IgD-negative memory B cell (primary cell): ENCODE results near the gene PLXND1. TPM values are rescaled to one million over a fixed set of nuclear protein-coding genes. Genes with fewer than 3 reads are reported as not detected.
A peak's percentile ranks its signal among the peaks of the same experiment; 100 is the strongest.
"Not testable (repeated sequence)": the region's sequence is repeated elsewhere in the genome, so short reads cannot be mapped to it uniquely, and the experiment has no call there.

ENCODE experiments used
- H3K27ac Mint-ChIP-seq, 3 donors: one replicate each; pipeline ENCODE4 v1.8.0; 2020 to 2022; ENCODE audit warnings: mild to moderate bottlenecking in 3 of 3, mixed read lengths in 3 of 3, moderate library complexity in 1 of 3
- H3K27me3 Mint-ChIP-seq: one replicate; pipeline ENCODE4 v1.8.0; 2021; ENCODE audit warnings: mixed read lengths
- H3K36me3 Mint-ChIP-seq: one replicate; pipeline ENCODE4 v1.8.0; 2020; ENCODE audit warnings: mild to moderate bottlenecking, mixed read lengths
- H3K4me1 Mint-ChIP-seq, 3 donors: one replicate each; pipeline ENCODE4 v1.8.0; 2020 to 2022; ENCODE audit warnings: mixed read lengths in 3 of 3, mild to moderate bottlenecking in 1 of 3
- H3K4me3 Mint-ChIP-seq, 4 donors: one replicate each; pipeline ENCODE4 v1.8.0; 2020 to 2022; ENCODE audit warnings: mild to moderate bottlenecking in 4 of 4, mixed read lengths in 4 of 4, moderate library complexity in 3 of 4
- H3K9me3 Mint-ChIP-seq, 3 donors: one replicate each; pipeline ENCODE4 v1.8.0; 2020 to 2021; ENCODE audit warnings: mixed read lengths in 3 of 3, mild to moderate bottlenecking in 1 of 3
- polyA plus RNA-seq: library from polyadenylated mRNA; unstranded; fragments of 300-500 nt; fragmentation: Illumina TruSeq; gene quantifications from one replicate; pipeline ENCODE4 v1.2.3, GENCODE V29; 2021

PLXND1 gene
- polyA plus RNA-seq, 1 donor from 2014 or later = 3.0 TPM

- Mint-ChIP-seq H3K4me1 (peaks cover 7 to 11% (median 10%) of the 10 kb centered on the region in 3 donors), H3K27ac (peak within 1 kb of the TSS in 1 of 3 donors; percentile 47), H3K36me3 (no peaks in the 10 kb centered on the region), H3K4me3 (peak within 1 kb of the TSS in 2 of 4 donors; percentile 27 to 31), H3K9me3 (no peaks in the 10 kb centered on the region), H3K27me3 (no peaks in the 10 kb centered on the region)
These were observed 77.8 kb downstream of the PLXND1 start, which contains the start of gene RHO for GRCh38 chr3:129528589-129529100. RHO (plus strand) TSS chr3:129528639; CDS start chr3:129528734, 95 bp downstream.

DNA sequence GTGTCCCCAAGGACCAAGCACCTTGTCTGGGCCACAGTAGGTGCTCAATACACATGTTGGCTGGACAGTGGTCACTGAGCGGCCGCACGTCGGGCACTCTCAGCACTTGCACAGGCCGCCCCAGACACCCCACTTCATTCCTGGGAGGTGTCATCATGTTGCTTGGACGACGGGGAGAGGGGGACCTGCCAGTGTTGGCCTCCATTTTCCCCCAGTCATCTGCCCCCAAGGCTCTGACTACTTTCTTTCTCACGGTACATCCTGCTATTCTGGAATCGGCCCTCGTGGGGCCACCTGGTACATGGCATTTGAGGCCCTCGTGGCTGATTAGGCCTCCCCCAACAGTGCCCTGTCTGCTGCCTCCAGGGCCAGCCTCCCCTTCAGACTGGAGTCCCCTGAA lies 79.2 kb downstream of the PLXND1 start:
- H3K4me1 Mint-ChIP-seq = peaks cover 7 to 11% (median 10%) of the 10 kb centered on the region in 3 donors
- H3K4me3 Mint-ChIP-seq = peak overlapping the region in 1 of 4 donors; percentile 27
- H3K36me3 Mint-ChIP-seq = no peaks in the 10 kb centered on the region
- H3K9me3 Mint-ChIP-seq = no peaks in the 10 kb centered on the region
- H3K27ac Mint-ChIP-seq = peak overlapping the region in 1 of 3 donors; percentile 47
- H3K27me3 Mint-ChIP-seq = no peaks in the 10 kb centered on the region

DNA sequence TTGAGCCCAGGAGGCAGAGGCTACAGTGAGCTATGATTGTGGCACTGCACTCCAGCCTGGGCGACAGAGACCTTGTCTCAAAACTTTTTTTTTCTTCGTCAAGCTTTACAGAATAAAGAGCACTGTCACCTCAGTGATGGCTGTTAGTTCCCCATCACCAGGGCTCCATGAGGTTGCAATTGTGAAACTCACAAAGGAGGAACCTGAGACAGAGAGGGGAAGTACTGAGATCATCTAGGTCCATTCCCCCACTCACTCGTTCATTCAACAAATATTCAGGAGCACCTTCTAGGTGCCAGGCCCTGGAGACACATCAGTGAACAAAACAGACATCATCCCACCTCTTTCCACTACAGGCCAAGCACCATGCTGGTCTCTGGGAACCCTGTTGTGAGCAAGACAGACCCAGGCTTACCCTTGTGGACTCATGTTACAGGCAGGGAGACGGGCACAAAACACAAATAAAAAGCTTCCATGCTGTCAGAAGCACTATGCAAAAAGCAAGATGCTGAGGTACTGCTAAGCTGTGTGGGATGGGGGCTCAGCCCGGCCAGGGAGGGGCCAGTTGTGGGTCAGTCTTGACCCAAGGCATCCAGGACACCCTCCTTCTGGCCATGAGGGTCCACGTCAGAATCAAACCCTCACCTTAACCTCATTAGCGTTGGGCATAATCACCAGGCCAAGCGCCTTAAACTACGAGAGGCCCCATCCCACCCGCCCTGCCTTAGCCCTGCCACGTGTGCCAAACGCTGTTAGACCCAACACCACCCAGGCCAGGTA lies 80.2 kb downstream of the PLXND1 start:
- Mint-ChIP-seq H3K27ac (peak overlapping the region; percentile 49 to 94 (median 88)), H3K36me3 (no peaks in the 10 kb centered on the region), H3K27me3 (no peaks in the 10 kb centered on the region), H3K4me1 (peaks cover 7 to 11% (median 10%) of the 10 kb centered on the region in 3 donors), H3K9me3 (no peaks in the 10 kb centered on the region), H3K4me3 (peak overlapping the region in 2 of 4 donors; percentile 35 to 51)

DNA sequence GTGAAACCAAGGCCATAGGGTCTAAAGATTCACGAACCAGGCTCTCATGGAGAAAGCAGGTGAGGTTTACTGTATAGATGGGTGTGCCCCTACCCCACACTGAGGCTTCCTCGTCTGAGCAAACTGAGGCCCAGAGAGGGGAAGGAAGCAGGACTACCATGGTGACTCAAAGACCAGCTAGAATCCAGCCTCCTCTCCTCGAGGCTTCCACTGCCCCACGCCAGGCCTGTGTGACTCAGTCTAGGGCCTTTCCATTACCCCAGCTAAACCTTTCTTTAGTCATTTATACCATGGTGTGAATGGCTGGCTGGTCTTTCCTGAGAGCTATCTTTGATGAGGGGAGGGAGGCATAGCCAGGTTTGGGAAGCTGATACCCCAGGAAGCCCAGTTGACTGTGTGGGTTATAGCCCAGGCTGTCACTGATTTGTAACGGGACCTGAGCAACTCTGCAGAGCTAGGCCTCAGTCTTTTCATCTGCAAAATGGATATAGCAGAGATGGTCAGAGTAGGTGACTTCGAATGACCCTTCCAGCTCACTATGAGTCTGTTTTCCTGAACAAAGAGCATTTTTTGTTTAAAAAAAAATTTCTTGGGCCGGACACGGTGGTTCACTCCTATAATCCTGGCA lies 81.0 kb downstream of the PLXND1 start:
- Mint-ChIP-seq H3K27ac (peak overlapping the region; percentile 49 to 94 (median 88)), H3K4me3 (peak overlapping the region in 1 of 4 donors; percentile 35), H3K9me3 (no peaks in the 10 kb centered on the region), H3K4me1 (peaks cover 7 to 11% (median 10%) of the 10 kb centered on the region in 3 donors), H3K36me3 (no peaks in the 10 kb centered on the region), H3K27me3 (no peaks in the 10 kb centered on the region)

GRCh38 chr3:129524081-129524480 lies 82.4 kb downstream of the PLXND1 start:
- H3K27me3 Mint-ChIP-seq = no peaks in the 10 kb centered on the region
- H3K27ac Mint-ChIP-seq = no peak overlapping the region
- no peak overlapping the region for H3K4me3 Mint-ChIP-seq
- peaks cover 1% of the 10 kb centered on the region for H3K36me3 Mint-ChIP-seq
- no peaks in the 10 kb centered on the region for H3K9me3 Mint-ChIP-seq
- peaks cover 7 to 11% (median 10%) of the 10 kb centered on the region in 3 donors for H3K4me1 Mint-ChIP-seq

- no peaks in the 10 kb centered on the region for H3K27me3 Mint-ChIP-seq
- H3K9me3 Mint-ChIP-seq = no peaks in the 10 kb centered on the region
- no peak overlapping the region for H3K4me3 Mint-ChIP-seq
- peak overlapping the region in 2 of 3 donors; percentile 39 to 60 for H3K27ac Mint-ChIP-seq
- H3K4me1 Mint-ChIP-seq = peaks cover 7 to 11% (median 10%) of the 10 kb centered on the region in 3 donors
- H3K36me3 Mint-ChIP-seq = peaks cover 2% of the 10 kb centered on the region
These were observed 83.5 kb downstream of the PLXND1 start for GRCh38 chr3:129522953-129523352.

DNA sequence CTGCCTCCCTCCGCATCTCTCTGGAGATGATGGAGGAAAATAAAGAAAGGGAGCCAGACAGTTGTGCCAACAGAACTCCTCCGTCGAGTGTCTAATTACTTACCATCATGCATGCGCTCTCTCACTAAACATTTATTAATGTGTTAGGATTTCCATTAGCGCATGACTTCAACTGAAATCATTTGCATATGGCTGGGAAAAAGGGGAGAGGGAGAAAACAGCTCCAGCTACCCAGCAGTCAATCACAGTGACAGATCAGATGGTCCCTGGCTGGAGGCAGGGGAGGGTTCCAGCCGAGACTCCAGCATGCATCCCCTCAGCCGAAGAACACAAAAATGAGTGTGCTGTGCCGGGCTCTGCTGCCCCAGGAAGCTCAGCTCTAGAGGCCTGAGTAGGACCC lies 84.9 kb downstream of the PLXND1 start:
- Mint-ChIP-seq H3K27ac (peak overlapping the region in 1 of 3 donors; percentile 29), H3K27me3 (no peaks in the 10 kb centered on the region), H3K4me3 (no peak overlapping the region), H3K9me3 (no peaks in the 10 kb centered on the region), H3K36me3 (peaks cover 4% of the 10 kb centered on the region), H3K4me1 (peaks cover 7 to 10% (median 8%) of the 10 kb centered on the region in 3 donors)

DNA sequence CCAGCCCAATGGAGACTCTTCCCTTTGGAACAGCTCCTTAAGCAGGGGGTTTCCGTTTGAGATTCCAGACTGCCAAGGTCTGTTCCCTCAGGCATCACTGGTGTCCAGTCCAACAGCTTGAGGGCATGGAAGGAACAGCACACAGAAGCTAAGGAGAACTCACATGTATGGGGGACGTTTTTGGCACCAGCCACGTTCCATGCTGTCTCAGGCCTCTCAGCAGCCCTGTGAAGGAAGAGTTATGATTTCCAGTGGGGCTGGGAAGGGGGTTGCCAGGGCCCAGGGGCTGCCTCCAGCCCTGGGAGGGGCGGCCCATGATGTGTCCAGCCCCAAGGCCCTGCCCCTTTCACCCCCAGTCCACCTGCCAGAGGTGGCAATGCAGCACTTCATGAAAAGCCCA lies 85.5 kb downstream of the PLXND1 start:
- H3K9me3 Mint-ChIP-seq = no peaks in the 10 kb centered on the region
- H3K4me1 Mint-ChIP-seq = peaks cover 2 to 6% (median 4%) of the 10 kb centered on the region in 3 donors
- H3K27ac Mint-ChIP-seq = peak overlapping the region in 1 of 3 donors; percentile 29
- H3K36me3 Mint-ChIP-seq = peaks cover 4% of the 10 kb centered on the region
- no peak overlapping the region for H3K4me3 Mint-ChIP-seq
- H3K27me3 Mint-ChIP-seq = no peaks in the 10 kb centered on the region

DNA sequence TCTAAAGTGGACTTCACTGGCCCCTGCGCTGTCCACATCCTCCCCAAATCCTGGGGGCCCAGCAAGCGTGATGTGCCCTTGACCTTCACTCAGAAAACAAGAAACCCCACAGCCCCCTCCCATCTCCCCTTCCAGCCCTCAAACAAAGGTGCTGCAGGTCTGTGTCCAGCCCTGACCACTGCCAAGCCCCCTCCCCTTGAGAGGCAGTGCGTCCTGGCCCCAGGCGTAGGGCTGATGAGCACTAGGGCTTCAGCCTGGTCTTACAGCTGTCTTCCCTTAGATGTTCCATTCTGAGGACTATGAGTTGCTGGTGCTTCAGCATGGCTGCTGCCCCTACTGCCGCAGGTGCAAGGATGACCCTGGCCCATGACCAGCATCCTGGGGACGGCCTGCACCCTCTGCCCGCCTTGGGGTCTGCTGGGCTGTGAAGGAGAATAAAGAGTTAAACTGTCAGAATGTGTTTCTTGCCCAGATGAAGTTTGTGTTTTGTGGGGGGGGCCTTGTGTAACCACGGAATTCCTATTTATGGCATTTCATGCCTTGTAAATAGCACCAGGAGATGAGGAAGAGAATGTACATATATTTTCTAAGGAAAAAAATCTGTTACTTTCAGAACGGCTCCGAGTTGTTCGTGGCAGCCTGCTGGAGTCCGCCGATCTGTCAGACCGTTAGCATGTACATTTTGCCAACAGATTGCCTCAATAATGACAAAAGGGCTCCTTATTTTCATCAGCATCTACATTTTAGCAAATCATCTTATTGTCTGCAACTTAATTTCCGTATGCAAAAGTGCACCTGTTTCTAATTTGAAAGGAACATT lies 86.4 kb downstream of the PLXND1 start:
- H3K27me3 Mint-ChIP-seq = no peaks in the 10 kb centered on the region
- no peak overlapping the region for H3K4me3 Mint-ChIP-seq
- no peaks in the 10 kb centered on the region for H3K4me1 Mint-ChIP-seq
- H3K9me3 Mint-ChIP-seq = no peaks in the 10 kb centered on the region
- peaks cover 4% of the 10 kb centered on the region for H3K36me3 Mint-ChIP-seq
- H3K27ac Mint-ChIP-seq = peak overlapping the region in 1 of 3 donors; percentile 65

DNA sequence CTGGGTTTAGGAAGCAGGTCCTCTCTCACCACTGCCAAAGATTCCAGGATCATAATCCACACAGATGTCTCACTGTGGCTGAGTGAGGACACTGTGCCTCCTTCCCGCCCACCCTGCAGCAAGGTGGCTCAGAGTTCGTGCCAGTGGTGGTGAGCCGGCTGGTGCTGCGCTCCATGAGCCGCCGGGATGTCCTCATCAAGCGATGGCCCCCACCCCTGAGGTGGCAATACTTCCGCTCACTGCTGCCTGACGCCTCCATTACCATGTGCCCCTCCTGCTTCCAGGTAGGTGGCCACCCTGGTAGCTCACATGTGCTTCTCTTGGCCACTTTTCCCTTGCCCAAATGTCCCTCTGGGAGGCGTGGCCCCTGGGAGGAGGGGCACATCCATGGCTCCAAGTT lies 87.0 kb downstream of the PLXND1 start:
- peak overlapping the region in 1 of 3 donors; percentile 65 for H3K27ac Mint-ChIP-seq
- H3K4me1 Mint-ChIP-seq = no peaks in the 10 kb centered on the region
- H3K36me3 Mint-ChIP-seq = peaks cover 7% of the 10 kb centered on the region
- H3K9me3 Mint-ChIP-seq = no peaks in the 10 kb centered on the region
- no peak overlapping the region for H3K4me3 Mint-ChIP-seq
- no peaks in the 10 kb centered on the region for H3K27me3 Mint-ChIP-seq

DNA sequence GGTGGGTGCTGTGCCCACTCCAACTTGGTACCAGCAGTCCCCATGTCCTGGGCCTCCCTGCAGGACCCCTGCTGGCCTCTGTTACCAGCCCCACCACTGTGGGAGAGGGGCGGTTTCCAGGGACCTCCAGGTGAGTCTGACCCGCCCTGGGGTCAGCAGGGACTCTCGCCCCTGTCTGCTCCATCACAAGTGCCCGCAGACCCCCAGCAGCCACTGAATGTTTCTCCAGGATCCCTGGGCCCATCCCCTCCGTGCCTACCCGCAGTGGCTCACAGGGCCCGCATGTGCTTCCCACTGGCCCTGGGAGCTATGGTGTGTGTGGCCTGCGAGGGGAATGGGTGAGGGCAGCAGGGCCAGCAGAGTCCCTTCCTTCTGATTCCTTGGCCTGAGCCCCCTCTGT lies 87.9 kb downstream of the PLXND1 start:
- H3K36me3 Mint-ChIP-seq = peaks cover 7% of the 10 kb centered on the region
- H3K4me3 Mint-ChIP-seq = no peak overlapping the region
- H3K27me3 Mint-ChIP-seq = no peaks in the 10 kb centered on the region
- no peak overlapping the region for H3K27ac Mint-ChIP-seq
- H3K9me3 Mint-ChIP-seq = no peaks in the 10 kb centered on the region
- H3K4me1 Mint-ChIP-seq = no peaks in the 10 kb centered on the region

- Mint-ChIP-seq H3K4me1 (no peaks in the 10 kb centered on the region), H3K27ac (no peak overlapping the region), H3K4me3 (no peak overlapping the region), H3K27me3 (no peaks in the 10 kb centered on the region), H3K9me3 (no peaks in the 10 kb centered on the region), H3K36me3 (peaks cover 7% of the 10 kb centered on the region)
These were observed 88.4 kb downstream of the PLXND1 start for GRCh38 chr3:129518038-129518561.

DNA sequence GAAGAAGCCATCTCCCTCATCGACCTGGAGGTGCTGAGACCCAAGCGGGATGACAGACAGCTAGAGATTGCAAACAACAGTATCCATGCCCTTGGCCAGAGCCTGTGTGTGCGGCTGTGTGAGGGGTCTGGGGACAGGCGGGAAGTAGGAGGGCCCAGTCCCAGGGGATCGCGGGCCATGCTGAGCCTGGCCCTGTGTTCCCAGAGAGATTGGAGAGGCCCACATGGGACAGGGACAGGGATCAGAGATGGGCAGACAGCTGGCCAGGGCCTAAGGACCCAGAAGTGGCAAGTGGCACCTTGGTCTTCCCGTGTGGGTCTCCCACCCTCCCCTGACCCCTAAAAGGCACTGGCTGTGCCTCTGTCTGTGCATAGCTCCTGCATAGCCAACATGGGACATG lies 89.0 kb downstream of the PLXND1 start:
- no peaks in the 10 kb centered on the region for H3K27me3 Mint-ChIP-seq
- peak overlapping the region in 1 of 3 donors; percentile 88 for H3K27ac Mint-ChIP-seq
- H3K36me3 Mint-ChIP-seq = peaks cover 7% of the 10 kb centered on the region
- H3K9me3 Mint-ChIP-seq = no peaks in the 10 kb centered on the region
- no peaks in the 10 kb centered on the region for H3K4me1 Mint-ChIP-seq
- H3K4me3 Mint-ChIP-seq = no peak overlapping the region

- H3K27ac Mint-ChIP-seq = not testable (repeated sequence)
These were observed 90.5 kb downstream of the PLXND1 start for GRCh38 chr3:129515821-129516432.

More at GRCh38 chr3:129515821-129516432, 90.5 kb downstream of the PLXND1 start:
- H3K36me3 Mint-ChIP-seq, H3K4me1 Mint-ChIP-seq, H3K4me3 Mint-ChIP-seq, H3K9me3 Mint-ChIP-seq, H3K27me3 Mint-ChIP-seq: not testable (repeated sequence)
